Measurements from ENCODE around the gene DHRS7C. TPM values are rescaled to one million over a fixed set of nuclear protein-coding genes. Genes with fewer than 3 reads are reported as not detected.

DHRS7C gene
- total and polyA plus RNA-seq, 9 donors = 42.4 to 143 (median 86.6) TPM

DNA sequence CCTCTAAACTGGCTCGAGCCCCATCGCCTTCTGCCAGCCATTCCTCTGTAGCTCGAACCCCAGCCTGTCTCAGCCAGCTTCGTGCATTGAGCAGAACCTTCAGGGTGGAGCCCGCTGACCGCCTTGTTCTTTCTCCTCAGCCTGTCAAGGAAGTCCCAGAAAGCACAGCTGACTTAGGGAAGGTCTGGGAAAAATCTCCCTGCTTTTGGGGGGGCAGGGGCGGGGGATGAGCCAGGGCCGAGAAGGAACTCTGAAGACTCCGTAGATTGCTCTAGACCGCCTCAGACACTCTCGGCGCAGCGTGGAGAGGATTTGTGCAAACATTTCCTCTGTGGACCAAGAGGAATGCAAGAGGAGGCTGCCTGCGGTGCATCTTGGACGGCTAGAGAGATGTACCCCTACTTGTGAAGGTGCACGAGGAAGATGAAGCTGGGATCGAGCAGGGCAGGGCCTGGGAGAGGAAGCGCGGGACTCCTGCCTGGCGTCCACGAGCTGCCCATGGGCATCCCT is 34.3 kb upstream of the DHRS7C start, which contains the start of gene GLP2R:
TSS of gene GLP2R (plus strand) at position 284 of the 510 bp plus-strand sequence. CDS start at position 424, 140 bp downstream.
- H3K27me3 ChIP-seq (ENCODE audit: control insufficient read depth, insufficient read depth, low read length) = peaks cover 13% of the 10 kb centered on the region
- DNase-seq = no peak
- H3K4me1 ChIP-seq (ENCODE audit: control insufficient read depth, insufficient read depth, low read length) = no peaks in the 10 kb centered on the region
- H3K36me3 ChIP-seq (ENCODE audit: control insufficient read depth, insufficient read depth, low read length) = no peaks in the 10 kb centered on the region
- H3K27ac ChIP-seq (ENCODE audit: low read length) = no peak within 1 kb of the TSS
- H3K4me3 ChIP-seq (ENCODE audit: low read length) = no peak within 1 kb of the TSS
- H3K9me3 ChIP-seq (replicated peaks; ENCODE audit: control insufficient read depth, low read depth, low read length) = no peaks in the 10 kb centered on the region
- 50% methylated on average over 17 of the region's 21 CpGs for WGBS (ENCODE audit: insufficient coverage)

DNA sequence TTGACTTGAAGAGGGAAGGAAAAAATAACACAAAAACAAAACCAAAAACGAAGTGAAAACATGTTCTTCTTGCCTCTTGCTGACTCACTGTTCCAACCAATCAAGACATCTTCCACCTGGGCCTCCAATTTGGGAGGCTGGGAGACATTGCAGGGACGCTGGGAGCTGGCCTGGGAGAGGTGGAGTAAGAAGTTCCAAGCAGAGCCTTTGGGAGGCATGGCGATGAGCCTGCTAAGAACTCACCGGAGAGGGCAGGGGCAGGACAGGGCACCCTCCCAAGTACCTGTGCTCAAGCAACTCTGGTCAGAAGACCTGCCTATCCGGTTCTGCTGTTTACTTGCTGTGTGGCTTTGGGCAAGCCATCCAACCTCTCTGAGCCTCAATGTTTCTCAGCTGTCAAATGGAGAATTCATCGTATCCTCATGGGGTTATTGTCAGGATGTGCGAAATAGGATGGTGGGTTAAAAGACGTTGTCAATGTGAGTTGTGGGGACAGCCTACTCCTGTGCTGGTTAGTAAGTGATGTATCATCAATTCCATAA is 33.5 kb upstream of the DHRS7C start:
- DNase-seq = no peak
- H3K27me3 ChIP-seq (ENCODE audit: control insufficient read depth, insufficient read depth, low read length) = peaks cover 13% of the 10 kb centered on the region
- WGBS (ENCODE audit: insufficient coverage) = 73% methylated on average over 6 of the region's 8 CpGs
- H3K4me3 ChIP-seq (ENCODE audit: low read length) = no peak overlapping the region
- no peaks in the 10 kb centered on the region for H3K36me3 ChIP-seq (ENCODE audit: control insufficient read depth, insufficient read depth, low read length)
- H3K27ac ChIP-seq (ENCODE audit: low read length) = no peak overlapping the region
- H3K9me3 ChIP-seq (replicated peaks; ENCODE audit: control insufficient read depth, low read depth, low read length) = no peaks in the 10 kb centered on the region
- H3K4me1 ChIP-seq (ENCODE audit: control insufficient read depth, insufficient read depth, low read length) = no peaks in the 10 kb centered on the region

DNA sequence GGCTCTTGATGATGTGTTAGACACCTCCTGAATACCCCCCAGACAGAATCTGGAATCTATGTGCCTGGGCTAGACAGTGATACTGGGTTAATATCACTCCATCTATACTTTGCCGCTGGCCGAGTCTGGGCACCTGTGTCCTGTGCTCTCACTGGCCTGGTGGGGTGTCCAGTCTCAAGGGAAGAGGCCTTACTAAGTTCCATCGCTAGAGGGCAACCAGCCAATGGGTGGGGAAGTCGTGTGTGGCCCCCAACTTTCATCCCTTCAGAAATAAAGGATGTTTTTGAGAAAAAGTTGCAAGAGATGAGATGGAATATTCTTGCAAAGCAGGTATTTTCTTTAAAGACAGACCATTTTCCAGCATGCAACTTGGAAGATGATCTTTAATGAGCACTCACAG is 32.7 kb upstream of the DHRS7C start:
- no peak for DNase-seq
- WGBS (ENCODE audit: insufficient coverage) = no CpG with 5 or more reads among the region's 4 CpGs
- peaks cover 13% of the 10 kb centered on the region for H3K27me3 ChIP-seq (ENCODE audit: control insufficient read depth, insufficient read depth, low read length)

DNA sequence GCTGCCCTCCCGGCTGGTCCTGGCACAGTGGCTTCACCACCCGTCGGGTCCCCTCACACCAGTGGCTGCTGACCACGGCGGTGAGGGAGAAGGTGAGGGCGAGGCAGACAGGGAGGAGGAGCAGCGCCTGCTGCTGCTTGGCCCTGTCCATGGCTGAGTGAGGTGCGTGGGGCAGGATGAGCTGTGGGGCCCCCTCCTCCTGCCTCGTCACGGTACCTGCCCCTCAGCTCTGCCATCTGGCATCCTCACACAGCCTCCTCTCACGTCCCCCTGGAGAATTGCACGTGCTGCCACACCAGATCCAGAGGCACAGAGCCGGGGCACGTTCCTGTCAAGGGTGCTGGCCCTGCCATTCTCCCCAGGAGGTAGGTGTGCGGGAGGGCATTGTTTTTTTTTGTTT is 30.5 kb upstream of the DHRS7C start, which contains the start of gene GSG1L2:
TSS of gene GSG1L2 (minus strand) at position 159 of the 400 bp plus-strand sequence. CDS start at position 151, 8 bp downstream.
- no peaks in the 10 kb centered on the region for H3K4me1 ChIP-seq (ENCODE audit: control insufficient read depth, insufficient read depth, low read length)
- H3K9me3 ChIP-seq (replicated peaks; ENCODE audit: control insufficient read depth, low read depth, low read length) = no peaks in the 10 kb centered on the region
- no peak for DNase-seq
- no peak within 1 kb of the TSS for H3K4me3 ChIP-seq (ENCODE audit: low read length)
- 64% methylated on average over 5 of the region's 15 CpGs for WGBS (ENCODE audit: insufficient coverage)
- peaks cover 13% of the 10 kb centered on the region for H3K27me3 ChIP-seq (ENCODE audit: control insufficient read depth, insufficient read depth, low read length)
- no peaks in the 10 kb centered on the region for H3K36me3 ChIP-seq (ENCODE audit: control insufficient read depth, insufficient read depth, low read length)
- no peak within 1 kb of the TSS for H3K27ac ChIP-seq (ENCODE audit: low read length)

More for the DNA sequence above, 32.7 kb upstream of the DHRS7C start:
- Histone ChIP-seq H3K36me3 (ENCODE audit: control insufficient read depth, insufficient read depth, low read length) (no peaks in the 10 kb centered on the region), H3K9me3 (replicated peaks; ENCODE audit: control insufficient read depth, low read depth, low read length) (no peaks in the 10 kb centered on the region), H3K4me1 (ENCODE audit: control insufficient read depth, insufficient read depth, low read length) (no peaks in the 10 kb centered on the region), H3K4me3 (ENCODE audit: low read length) (no peak overlapping the region), H3K27ac (ENCODE audit: low read length) (no peak overlapping the region)

DNA sequence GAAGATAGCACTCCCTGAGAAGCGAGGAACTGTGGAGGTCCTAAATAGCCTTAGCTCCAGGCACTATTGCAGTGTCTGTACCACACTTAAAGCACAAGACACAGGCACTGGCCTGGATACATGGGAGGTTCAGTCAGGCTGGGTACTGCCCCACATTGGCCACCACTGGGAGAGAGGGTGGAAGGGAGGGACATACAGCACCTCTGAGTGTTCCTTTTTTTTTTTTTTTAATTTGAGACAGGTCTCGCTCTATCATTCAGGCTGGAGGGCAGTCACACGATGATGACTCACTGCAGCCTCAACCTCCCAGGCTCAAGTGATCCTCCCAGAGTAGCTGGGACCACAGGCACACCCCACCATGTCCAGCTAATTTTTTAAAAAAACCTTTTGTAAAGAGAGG is 29.1 kb upstream of the DHRS7C start:
- Histone ChIP-seq H3K27me3 (ENCODE audit: control insufficient read depth, insufficient read depth, low read length) (peaks cover 8% of the 10 kb centered on the region), H3K4me3 (ENCODE audit: low read length) (no peak overlapping the region), H3K27ac (ENCODE audit: low read length) (no peak overlapping the region), H3K36me3 (ENCODE audit: control insufficient read depth, insufficient read depth, low read length) (no peaks in the 10 kb centered on the region), H3K4me1 (ENCODE audit: control insufficient read depth, insufficient read depth, low read length) (no peaks in the 10 kb centered on the region), H3K9me3 (replicated peaks; ENCODE audit: control insufficient read depth, low read depth, low read length) (no peaks in the 10 kb centered on the region)
- no CpG with 5 or more reads among the region's 3 CpGs for WGBS (ENCODE audit: insufficient coverage)
- no peak for DNase-seq

DNA sequence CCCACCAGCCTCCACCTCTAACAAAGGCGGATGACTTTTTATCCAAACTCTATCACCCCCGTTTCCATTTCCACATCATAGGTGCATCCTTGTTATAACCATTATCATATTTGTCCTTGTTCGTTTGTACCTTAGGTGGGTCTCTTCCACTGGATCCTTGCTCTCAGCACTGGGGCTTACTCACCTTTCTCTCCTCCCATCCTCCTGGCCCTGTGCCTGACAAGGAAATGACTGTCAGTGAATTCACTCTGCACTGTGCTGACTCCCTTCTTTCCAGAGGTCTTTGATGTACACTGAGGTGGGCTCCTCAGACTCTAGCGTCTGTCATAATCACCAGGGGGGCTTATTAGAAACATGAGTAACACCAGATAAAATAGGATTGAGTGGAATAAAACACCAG is 27.4 kb upstream of the DHRS7C start:
- H3K9me3 ChIP-seq (replicated peaks; ENCODE audit: control insufficient read depth, low read depth, low read length) = no peaks in the 10 kb centered on the region
- DNase-seq = no peak
- H3K27me3 ChIP-seq (ENCODE audit: control insufficient read depth, insufficient read depth, low read length) = peaks cover 4% of the 10 kb centered on the region
- H3K4me3 ChIP-seq (ENCODE audit: low read length) = no peak overlapping the region
- H3K4me1 ChIP-seq (ENCODE audit: control insufficient read depth, insufficient read depth, low read length) = no peaks in the 10 kb centered on the region
- H3K27ac ChIP-seq (ENCODE audit: low read length) = no peak overlapping the region
- 71% methylated on average over 2 of the region's 4 CpGs for WGBS (ENCODE audit: insufficient coverage)
- no peaks in the 10 kb centered on the region for H3K36me3 ChIP-seq (ENCODE audit: control insufficient read depth, insufficient read depth, low read length)

DNA sequence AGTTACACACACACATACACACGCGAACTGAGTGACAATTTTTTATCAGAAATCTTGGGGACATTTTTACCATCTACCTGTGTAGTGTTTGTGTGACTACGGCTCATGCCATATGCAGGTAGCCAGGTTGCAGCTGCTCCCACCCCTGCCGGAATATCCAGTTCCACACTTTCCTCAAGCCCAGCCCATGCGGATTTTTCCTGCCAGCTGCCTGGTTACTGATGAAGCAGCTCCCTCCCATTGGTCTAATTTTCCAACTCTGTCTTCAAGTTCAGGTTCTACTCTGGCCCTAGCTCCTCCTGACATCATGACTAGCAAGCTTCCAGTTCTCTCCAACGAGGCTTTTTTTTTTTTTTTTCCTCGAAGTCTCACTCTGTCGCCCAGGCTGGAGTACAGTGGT is 25.7 kb upstream of the DHRS7C start:
- peak; percentile 51 for DNase-seq
- WGBS (ENCODE audit: insufficient coverage) = 30% methylated on average over 5 of the region's 8 CpGs
- Histone ChIP-seq H3K27ac (ENCODE audit: low read length) (no peak overlapping the region), H3K9me3 (replicated peaks; ENCODE audit: control insufficient read depth, low read depth, low read length) (no peaks in the 10 kb centered on the region), H3K36me3 (ENCODE audit: control insufficient read depth, insufficient read depth, low read length) (no peaks in the 10 kb centered on the region), H3K27me3 (ENCODE audit: control insufficient read depth, insufficient read depth, low read length) (peaks cover 2% of the 10 kb centered on the region), H3K4me3 (ENCODE audit: low read length) (no peak overlapping the region), H3K4me1 (ENCODE audit: control insufficient read depth, insufficient read depth, low read length) (no peaks in the 10 kb centered on the region)

DNA sequence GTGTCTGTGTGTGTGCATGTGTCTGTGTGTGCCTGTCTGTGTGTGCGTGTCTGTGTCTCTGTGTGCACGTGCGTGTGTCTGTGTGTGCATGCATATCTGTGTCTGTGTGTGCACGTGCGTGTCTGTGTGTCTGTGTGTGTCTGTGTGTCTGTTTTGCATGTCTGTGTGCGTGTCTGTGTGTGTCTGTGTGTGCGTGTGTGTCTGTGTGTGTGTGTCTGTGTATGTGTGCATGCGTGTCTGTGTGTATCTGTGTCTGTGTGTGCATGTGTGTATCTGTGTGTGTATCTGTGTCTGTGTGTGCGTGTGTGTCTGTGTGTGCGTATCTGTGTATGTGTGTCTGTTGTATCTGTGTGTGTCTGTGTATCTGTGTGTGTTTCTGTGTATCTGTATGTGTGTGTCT is 25.1 kb upstream of the DHRS7C start:
- H3K36me3 ChIP-seq (ENCODE audit: control insufficient read depth, insufficient read depth, low read length) = no peaks in the 10 kb centered on the region
- no peak overlapping the region for H3K4me3 ChIP-seq (ENCODE audit: low read length)
- WGBS (ENCODE audit: insufficient coverage) = 78% methylated on average over 10 of the region's 10 CpGs
- H3K4me1 ChIP-seq (ENCODE audit: control insufficient read depth, insufficient read depth, low read length) = no peaks in the 10 kb centered on the region
- no peak overlapping the region for H3K27ac ChIP-seq (ENCODE audit: low read length)
- peaks cover 2% of the 10 kb centered on the region for H3K27me3 ChIP-seq (ENCODE audit: control insufficient read depth, insufficient read depth, low read length)
- no peaks in the 10 kb centered on the region for H3K9me3 ChIP-seq (replicated peaks; ENCODE audit: control insufficient read depth, low read depth, low read length)
- DNase-seq = no peak

DNA sequence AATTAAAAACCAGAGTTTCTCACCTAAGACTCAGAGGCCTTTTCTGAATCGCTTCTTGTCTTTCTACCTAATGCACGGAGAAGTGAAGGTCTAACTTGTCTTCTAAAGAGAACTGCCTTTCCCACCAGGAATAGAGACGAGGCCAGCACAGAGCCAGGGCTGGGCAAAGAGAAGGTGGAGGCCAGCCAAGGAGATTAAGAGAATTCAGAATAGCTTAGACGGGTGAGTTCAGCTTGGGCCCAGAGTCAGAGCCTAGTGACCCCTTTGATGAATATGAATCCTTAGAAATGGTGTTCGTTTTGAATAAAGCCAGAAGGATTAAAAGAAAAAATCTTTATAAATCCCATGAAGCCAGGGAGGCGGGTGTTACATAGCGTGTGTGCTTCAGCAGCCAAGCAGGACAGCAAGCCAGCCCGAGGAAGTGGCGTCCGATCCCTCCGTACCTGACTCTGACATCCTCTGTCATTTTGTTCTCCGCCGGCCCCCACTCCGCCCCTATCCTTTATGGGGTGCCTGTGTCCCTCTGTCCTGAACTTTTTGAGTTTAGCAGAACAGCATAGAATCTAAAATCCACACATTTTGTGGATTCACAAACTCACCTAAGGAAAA is 23.0 kb upstream of the DHRS7C start:
- Histone ChIP-seq H3K4me3 (ENCODE audit: low read length) (no peak overlapping the region), H3K9me3 (replicated peaks; ENCODE audit: control insufficient read depth, low read depth, low read length) (no peaks in the 10 kb centered on the region), H3K27me3 (ENCODE audit: control insufficient read depth, insufficient read depth, low read length) (peaks cover 2% of the 10 kb centered on the region), H3K27ac (ENCODE audit: low read length) (no peak overlapping the region), H3K36me3 (ENCODE audit: control insufficient read depth, insufficient read depth, low read length) (no peaks in the 10 kb centered on the region), H3K4me1 (ENCODE audit: control insufficient read depth, insufficient read depth, low read length) (no peaks in the 10 kb centered on the region)
- no peak for DNase-seq
- WGBS (ENCODE audit: insufficient coverage) = 58% methylated on average over 13 of the region's 14 CpGs

DNA sequence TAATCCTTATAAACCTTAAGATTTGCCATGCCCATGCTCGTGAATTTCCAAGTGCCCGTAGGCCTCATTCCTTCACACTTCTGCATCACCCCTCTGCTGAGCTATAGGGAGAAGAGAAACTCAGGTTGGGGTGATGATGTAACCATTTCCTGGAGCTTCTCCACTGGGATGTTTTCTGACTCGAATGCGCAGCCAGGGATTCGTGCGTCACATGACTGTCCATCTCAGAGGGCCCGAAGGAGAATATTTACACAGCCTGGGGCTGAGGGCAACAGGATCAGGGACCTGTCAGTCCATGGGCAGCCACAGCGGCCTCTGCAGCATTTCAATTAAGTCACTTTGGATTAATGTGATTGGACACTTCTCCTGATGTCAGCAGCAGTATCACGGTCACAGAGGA is 21.8 kb upstream of the DHRS7C start:
- H3K27ac ChIP-seq (ENCODE audit: low read length) = no peak overlapping the region
- H3K4me1 ChIP-seq (ENCODE audit: control insufficient read depth, insufficient read depth, low read length) = no peaks in the 10 kb centered on the region
- H3K36me3 ChIP-seq (ENCODE audit: control insufficient read depth, insufficient read depth, low read length) = no peaks in the 10 kb centered on the region
- 67% methylated on average over 7 of the region's 9 CpGs for WGBS (ENCODE audit: insufficient coverage)
- H3K9me3 ChIP-seq (replicated peaks; ENCODE audit: control insufficient read depth, low read depth, low read length) = no peaks in the 10 kb centered on the region
- no peak for DNase-seq
- peaks cover 2% of the 10 kb centered on the region for H3K27me3 ChIP-seq (ENCODE audit: control insufficient read depth, insufficient read depth, low read length)
- no peak overlapping the region for H3K4me3 ChIP-seq (ENCODE audit: low read length)
